H1 (cell line): Measurements from ENCODE around the gene FAT1.
A peak's percentile ranks its signal among the peaks of the same experiment; 100 is the strongest.

Experiments
- BACH1 ChIP-seq: IDR thresholded peaks from 2 replicates; pipeline ENCODE4 v1.6.1; 2012; ENCODE audit warnings: low read length, improper control_type of control experiment
- CTCF ChIP-seq, 3 experiments: IDR thresholded peaks; 1 replicate in 2 of 3; 2 replicates in 1 of 3; pipeline versions ENCODE4 v1.5.1 to v1.6.1; 2011; ENCODE audit warnings: low read length in 3 of 3, mild to moderate bottlenecking in 3 of 3, inconsistent platforms in 2 of 3, low read depth in 1 of 3, moderate library complexity in 1 of 3; ENCODE audit not compliant: insufficient read depth in 1 of 3; ENCODE audit errors: control extremely low read depth in 1 of 3
- EZH2 ChIP-seq: fragments of 200-600 bp; sonication (generic); IDR thresholded peaks from 2 replicates; pipeline ENCODE4 v1.7.1; 2012; ENCODE audit warnings: low read depth, mild to moderate bottlenecking, moderate library complexity, low read length, inconsistent platforms; ENCODE audit not compliant: severe bottlenecking
- KDM1A ChIP-seq: fragments of 200-600, 300-600 bp; sonication (generic); IDR thresholded peaks from 2 replicates; pipeline ENCODE4 v1.7.1; 2016; ENCODE audit warnings: mild to moderate bottlenecking, low read length, borderline replicate concordance
- POLR2A ChIP-seq, 2 experiments: IDR thresholded peaks; 1 replicate in 1 of 2; 2 replicates in 1 of 2; pipeline ENCODE4 v1.6.1; 2011; ENCODE audit warnings: low read depth in 2 of 2, low read length in 2 of 2, mild to moderate bottlenecking in 2 of 2; ENCODE audit errors: control extremely low read depth in 1 of 2
- POLR2AphosphoS5 ChIP-seq: IDR thresholded peaks from 2 replicates; pipeline ENCODE4 v1.6.1; 2011; ENCODE audit warnings: low read depth, low read length
- TAF1 ChIP-seq: IDR thresholded peaks from 2 replicates; pipeline ENCODE4 v1.6.1; 2011; ENCODE audit warnings: mild to moderate bottlenecking, low read depth, low read length
- YY1 ChIP-seq: IDR thresholded peaks from 2 replicates; pipeline ENCODE4 v1.6.1; 2011; ENCODE audit warnings: low read depth, mild to moderate bottlenecking, low read length

GRCh38 chr4:186724864-186725468 lies 1.3 kb upstream of the FAT1 start:
- TF ChIP-seq KDM1A (no peak), POLR2AphosphoS5 (0 out of 2 replicates have a peak, but pooled peaks have one; percentile 31), YY1 (no peak), EZH2 (no peak), POLR2A (IDR thresholded peaks at IDR 0.05; ENCODE audit: control extremely low read depth in 1 of 2, low read depth in 2 of 2, low read length in 2 of 2) (peak in 1 of 2 experiments; percentile 37; a peak in 1 of 3 replicates), CTCF (IDR thresholded peaks at IDR 0.05; ENCODE audit: control extremely low read depth in 1 of 3, insufficient read depth in 1 of 3, low read depth in 1 of 3, low read length in 3 of 3) (no peak), TAF1 (no peak), BACH1 (no peak)
